H1 (cell line): ENCODE results near the gene FGFRL1. TPM values are rescaled to one million over a fixed set of nuclear protein-coding genes. Genes with fewer than 3 reads are reported as not detected.

Experiments used
- CEBPB ChIP-seq: IDR thresholded peaks from 2 replicates; pipeline ENCODE4 v1.6.1; 2012; ENCODE audit warnings: low read depth, low read length
- EGR1 ChIP-seq: IDR thresholded peaks from 2 replicates; pipeline ENCODE4 v1.6.1; 2011; ENCODE audit warnings: low read depth, low read length, borderline replicate concordance
- KDM5A ChIP-seq: fragments of 200-600 bp; IDR thresholded peaks from 2 replicates; pipeline ENCODE4 v1.7.1; 2012; ENCODE audit warnings: mild to moderate bottlenecking, low read length, inconsistent platforms, mixed read lengths
- MAX ChIP-seq: IDR thresholded peaks from 2 replicates; pipeline ENCODE4 v1.6.1; 2012; ENCODE audit warnings: inconsistent platforms
- POU5F1 ChIP-seq: IDR thresholded peaks from 2 replicates; pipeline ENCODE4 v1.6.1; 2011; ENCODE audit warnings: low read depth, mild to moderate bottlenecking, low read length, moderate library complexity
- SIRT6 ChIP-seq: IDR thresholded peaks from one replicate; pipeline ENCODE4 v1.7.1; 2012; ENCODE audit warnings: low read length, inconsistent platforms
- SRF ChIP-seq: IDR thresholded peaks from 2 replicates; pipeline ENCODE4 v1.6.1; 2011; ENCODE audit warnings: mild to moderate bottlenecking, low read depth, low read length, moderate library complexity
- polyA plus RNA-seq, 7 experiments: library from polyadenylated mRNA; depleted of rRNA in 3 of 7; stranded (reverse) in 5 of 7; unstranded in 2 of 7; fragments of >200 nt in 5 of 7; fragments of 200-250 nt in 2 of 7; gene quantifications; 1 replicate in 5 of 7; 2 replicates in 1 of 7; 4 replicates in 1 of 7; pipeline versions ENCODE4 v1.2.1 to v1.2.3, GENCODE V29; 2011 to 2013; ENCODE audit warnings: missing spikeins in 2 of 7, mixed read lengths in 2 of 7
- total RNA-seq: library from RNA; stranded (reverse); fragmentation: NEBNext Ultra II Directional; extraction: Animal tissue kit (Norgen Biotek cat#: 25700); gene quantifications from 2 replicates; pipeline ENCODE4 v1.2.1, GENCODE V29; 2021
- TF ChIP-seq, protein P1 (sequence below): IDR thresholded peaks from 2 replicates; pipeline ENCODE4 v1.6.1; 2011; ENCODE audit warnings: low read length, improper control_type of control experiment
- TF ChIP-seq, protein P2 (sequence below): IDR thresholded peaks from 2 replicates; pipeline ENCODE4 v1.6.1; 2012; ENCODE audit warnings: inconsistent platforms

Gene FGFRL1
- total and polyA plus RNA-seq, 2 of the 8 experiments (the other 6 are each of a cell fraction or from before 2014, with no cell fraction given) = 18.9 to 34.6 TPM

DNA sequence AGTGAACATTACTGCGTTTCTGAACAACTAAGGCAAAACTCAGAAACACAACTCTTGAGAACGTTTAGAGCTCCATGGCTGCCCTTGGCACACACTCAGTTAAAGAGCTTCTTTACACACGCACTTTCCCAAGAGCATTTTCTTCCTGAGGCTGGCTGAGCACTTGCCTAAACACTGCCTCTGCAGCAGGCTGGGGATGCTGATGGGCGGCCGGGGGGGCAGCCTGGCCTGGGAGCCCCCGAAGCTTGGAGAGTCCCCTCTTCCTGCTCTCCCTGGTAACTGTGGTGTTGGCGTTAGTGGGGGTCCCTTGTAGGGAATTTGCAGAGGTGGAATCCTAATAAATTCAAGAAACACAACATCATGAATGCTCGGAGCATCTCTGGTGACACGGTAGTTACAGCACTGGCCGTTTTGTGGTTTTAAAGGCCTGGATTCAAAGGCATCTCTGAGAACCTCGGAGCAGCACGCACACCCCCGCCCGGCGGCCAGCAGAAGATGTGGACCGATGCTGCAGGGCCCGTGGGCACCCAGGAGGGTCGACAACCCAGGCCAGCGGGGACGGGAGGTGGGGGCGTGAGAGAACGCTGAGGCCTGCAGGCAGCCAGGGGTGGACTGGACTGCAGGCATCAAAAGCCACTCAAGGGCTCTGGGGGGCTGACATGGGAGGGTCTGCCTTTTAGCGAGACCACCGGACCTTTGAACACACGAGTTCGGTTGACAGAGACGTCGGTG lies 45.4 kb downstream of the FGFRL1 start (continued):
- TF ChIP-seq, protein P1, sequence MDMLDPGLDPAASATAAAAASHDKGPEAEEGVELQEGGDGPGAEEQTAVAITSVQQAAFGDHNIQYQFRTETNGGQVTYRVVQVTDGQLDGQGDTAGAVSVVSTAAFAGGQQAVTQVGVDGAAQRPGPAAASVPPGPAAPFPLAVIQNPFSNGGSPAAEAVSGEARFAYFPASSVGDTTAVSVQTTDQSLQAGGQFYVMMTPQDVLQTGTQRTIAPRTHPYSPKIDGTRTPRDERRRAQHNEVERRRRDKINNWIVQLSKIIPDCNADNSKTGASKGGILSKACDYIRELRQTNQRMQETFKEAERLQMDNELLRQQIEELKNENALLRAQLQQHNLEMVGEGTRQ = no peak
- TF ChIP-seq, protein P2, sequence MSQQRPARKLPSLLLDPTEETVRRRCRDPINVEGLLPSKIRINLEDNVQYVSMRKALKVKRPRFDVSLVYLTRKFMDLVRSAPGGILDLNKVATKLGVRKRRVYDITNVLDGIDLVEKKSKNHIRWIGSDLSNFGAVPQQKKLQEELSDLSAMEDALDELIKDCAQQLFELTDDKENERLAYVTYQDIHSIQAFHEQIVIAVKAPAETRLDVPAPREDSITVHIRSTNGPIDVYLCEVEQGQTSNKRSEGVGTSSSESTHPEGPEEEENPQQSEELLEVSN = no peak
- TF ChIP-seq POU5F1 (no peak), MAX (no peak), EGR1 (no peak), KDM5A (no peak), CEBPB (no peak), SRF (no peak), SIRT6 (no peak)
